Parathyroid adenoma (tissue), 2 donors: Measurements from ENCODE around the gene AXDND1.
"Not testable (repeated sequence)": the region's sequence is repeated elsewhere in the genome, so short reads cannot be mapped to it uniquely, and the experiment has no call there.

Experiments
- H2AFZ ChIP-seq: fragments of 300-600 bp; sonication (generic); one replicate; pipeline ENCODE4 v1.7.0; 2017; ENCODE audit warnings: antibody characterized with exemption, mild to moderate bottlenecking
- H3K27ac ChIP-seq: fragments of 300-600 bp; sonication (generic); one replicate; pipeline ENCODE4 v1.7.0; 2017
- H3K27me3 ChIP-seq: fragments of 300-600 bp; sonication (generic); one replicate; pipeline ENCODE4 v1.7.0; 2017; ENCODE audit warnings: low read length; ENCODE audit not compliant: control insufficient read depth, insufficient read depth
- H3K36me3 ChIP-seq: fragments of 300-600 bp; sonication (generic); one replicate; pipeline ENCODE4 v1.7.0; 2017; ENCODE audit warnings: low read length; ENCODE audit not compliant: control insufficient read depth, insufficient read depth
- H3K4me1 ChIP-seq: fragments of 300-600 bp; sonication (generic); one replicate; pipeline ENCODE4 v1.7.0; 2017; ENCODE audit warnings: control low read depth
- H3K4me2 ChIP-seq: fragments of 300-600 bp; sonication (generic); one replicate; pipeline ENCODE4 v1.7.0; 2017; ENCODE audit warnings: low read length
- H3K4me3 ChIP-seq: fragments of 300-600 bp; sonication (generic); one replicate; pipeline ENCODE4 v1.7.0; 2017; ENCODE audit warnings: low read depth, low read length
- H3K79me2 ChIP-seq: fragments of 300-600 bp; sonication (generic); one replicate; pipeline ENCODE4 v1.7.0; 2017; ENCODE audit warnings: control low read depth
- H3K9ac ChIP-seq: fragments of 300-600 bp; sonication (generic); one replicate; pipeline ENCODE4 v1.7.0; 2017; ENCODE audit warnings: mild to moderate bottlenecking
- H3K9me3 ChIP-seq: fragments of 300-600 bp; sonication (generic); one replicate; pipeline ENCODE4 v1.7.0; 2017; ENCODE audit warnings: low read length; ENCODE audit not compliant: control insufficient read depth
- TF ChIP-seq, protein P1 (sequence below): fragments of 300-600 bp; sonication (generic); IDR thresholded peaks from one replicate; pipeline ENCODE4 v1.7.0; 2017; ENCODE audit warnings: antibody characterized with exemption, mild to moderate bottlenecking
- donor health status: primary hyperparathyroidism.

The AXDND1 gene

GRCh38 chr1:179441501-179441900 is 75.7 kb downstream of the AXDND1 start:
- no peak overlapping the region for H3K27ac ChIP-seq

GRCh38 chr1:179442846-179443245 is 77.1 kb downstream of the AXDND1 start:
- H3K4me1 ChIP-seq, H3K4me2 ChIP-seq, H3K9me3 ChIP-seq, H2AFZ ChIP-seq, H3K79me2 ChIP-seq, H3K27ac ChIP-seq, H3K27me3 ChIP-seq, H3K4me3 ChIP-seq, H3K9ac ChIP-seq, H3K36me3 ChIP-seq: not testable (repeated sequence)

More at GRCh38 chr1:179441501-179441900, 75.7 kb downstream of the AXDND1 start:
- Histone ChIP-seq H2AFZ (no peak overlapping the region), H3K27me3 (no peaks in the 10 kb centered on the region), H3K9me3 (no peaks in the 10 kb centered on the region), H3K4me2 (no peak overlapping the region), H3K9ac (no peak overlapping the region), H3K4me1 (no peaks in the 10 kb centered on the region), H3K36me3 (no peaks in the 10 kb centered on the region), H3K79me2 (no peaks in the 10 kb centered on the region), H3K4me3 (no peak overlapping the region)
- TF ChIP-seq, protein P1, sequence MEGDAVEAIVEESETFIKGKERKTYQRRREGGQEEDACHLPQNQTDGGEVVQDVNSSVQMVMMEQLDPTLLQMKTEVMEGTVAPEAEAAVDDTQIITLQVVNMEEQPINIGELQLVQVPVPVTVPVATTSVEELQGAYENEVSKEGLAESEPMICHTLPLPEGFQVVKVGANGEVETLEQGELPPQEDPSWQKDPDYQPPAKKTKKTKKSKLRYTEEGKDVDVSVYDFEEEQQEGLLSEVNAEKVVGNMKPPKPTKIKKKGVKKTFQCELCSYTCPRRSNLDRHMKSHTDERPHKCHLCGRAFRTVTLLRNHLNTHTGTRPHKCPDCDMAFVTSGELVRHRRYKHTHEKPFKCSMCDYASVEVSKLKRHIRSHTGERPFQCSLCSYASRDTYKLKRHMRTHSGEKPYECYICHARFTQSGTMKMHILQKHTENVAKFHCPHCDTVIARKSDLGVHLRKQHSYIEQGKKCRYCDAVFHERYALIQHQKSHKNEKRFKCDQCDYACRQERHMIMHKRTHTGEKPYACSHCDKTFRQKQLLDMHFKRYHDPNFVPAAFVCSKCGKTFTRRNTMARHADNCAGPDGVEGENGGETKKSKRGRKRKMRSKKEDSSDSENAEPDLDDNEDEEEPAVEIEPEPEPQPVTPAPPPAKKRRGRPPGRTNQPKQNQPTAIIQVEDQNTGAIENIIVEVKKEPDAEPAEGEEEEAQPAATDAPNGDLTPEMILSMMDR, result no peak

DNA sequence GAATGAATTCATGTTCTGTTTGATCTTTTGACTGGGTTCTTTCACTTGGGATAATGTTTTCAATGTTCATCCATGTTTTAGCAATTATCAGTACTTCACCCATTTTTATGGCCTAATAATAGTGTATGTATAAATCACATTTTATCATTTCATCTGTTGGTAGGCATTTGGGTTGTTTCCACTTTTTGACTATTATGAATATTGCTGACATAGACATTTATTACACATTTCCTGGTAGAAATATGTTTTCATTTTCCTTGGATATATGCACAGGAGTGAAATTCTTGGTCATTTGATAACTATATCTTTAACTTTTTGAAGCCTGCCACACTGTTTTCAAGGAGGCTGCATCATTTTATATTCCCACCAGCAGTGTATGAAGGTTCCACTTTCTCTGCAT is 79.8 kb downstream of the AXDND1 start:
- no peaks in the 10 kb centered on the region for H3K27me3 ChIP-seq
- no peaks in the 10 kb centered on the region for H3K9me3 ChIP-seq
- no peak overlapping the region for H3K4me3 ChIP-seq
- TF ChIP-seq, protein P1, result no peak
- H3K36me3 ChIP-seq, result no peaks in the 10 kb centered on the region
- H3K27ac ChIP-seq, result no peak overlapping the region
- no peak overlapping the region for H3K4me2 ChIP-seq
- H3K4me1 ChIP-seq, result no peaks in the 10 kb centered on the region
- H2AFZ ChIP-seq, result no peak overlapping the region
- no peak overlapping the region for H3K9ac ChIP-seq
- no peaks in the 10 kb centered on the region for H3K79me2 ChIP-seq

DNA sequence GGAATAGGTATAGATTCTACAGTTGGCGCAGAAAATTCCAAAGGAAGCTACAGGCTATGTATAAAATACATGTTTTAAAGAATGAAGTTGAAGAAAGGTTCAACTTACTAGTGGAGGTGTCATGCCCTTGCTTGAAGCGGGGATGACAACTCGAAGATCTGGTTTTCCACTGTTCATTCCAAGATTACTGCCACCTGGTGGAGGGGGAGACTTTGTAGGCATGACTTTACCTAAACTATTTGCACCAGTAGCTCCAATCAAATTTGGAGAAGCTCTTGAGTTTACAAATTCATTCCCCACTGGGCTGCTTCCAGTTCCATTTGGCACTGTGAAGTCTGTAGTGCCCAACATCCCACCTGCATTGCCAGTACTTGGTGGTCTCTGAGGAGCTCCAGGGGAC is 81.7 kb downstream of the AXDND1 start:
- Histone ChIP-seq H3K4me3 (no peak overlapping the region), H3K9me3 (no peaks in the 10 kb centered on the region), H3K27me3 (no peaks in the 10 kb centered on the region), H3K36me3 (no peaks in the 10 kb centered on the region), H3K4me2 (no peak overlapping the region), H3K27ac (no peak overlapping the region), H2AFZ (no peak overlapping the region), H3K9ac (no peak overlapping the region), H3K4me1 (no peaks in the 10 kb centered on the region), H3K79me2 (no peaks in the 10 kb centered on the region)
- TF ChIP-seq, protein P1, result no peak

DNA sequence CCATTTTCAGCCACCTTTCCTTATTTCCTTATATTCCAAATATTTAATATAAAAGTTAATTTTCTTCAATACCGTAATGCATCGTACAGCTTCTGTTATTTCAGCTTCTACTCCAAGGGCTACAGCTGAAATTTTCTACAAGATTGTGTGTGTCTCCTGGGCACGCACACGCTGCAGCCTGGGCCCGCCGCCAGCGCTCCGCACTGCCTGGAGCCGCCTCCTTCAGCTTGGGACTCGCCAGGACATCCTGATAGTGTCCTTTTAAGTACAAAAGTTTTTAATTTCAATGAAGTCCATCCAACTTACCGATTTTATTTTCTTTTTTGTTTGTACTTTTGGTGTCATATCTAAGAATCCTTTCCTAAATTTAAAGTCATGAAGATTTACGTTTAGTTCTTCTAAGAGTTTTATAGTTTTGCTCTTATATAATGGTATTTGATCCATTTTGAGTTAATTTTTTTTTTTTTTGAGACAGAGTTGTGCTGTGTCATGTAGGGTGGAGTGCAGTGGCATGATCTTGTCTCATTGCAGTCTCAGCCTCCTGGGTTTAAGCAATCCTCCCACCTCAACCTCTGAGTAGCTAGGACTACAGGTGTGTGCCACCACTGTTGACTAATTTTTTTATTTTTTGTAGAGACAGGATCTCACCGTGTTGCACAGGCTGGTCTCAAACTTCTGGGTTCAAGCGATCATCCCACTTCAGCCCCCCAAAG is 82.8 kb downstream of the AXDND1 start:
- Histone ChIP-seq H3K36me3 (no peaks in the 10 kb centered on the region), H3K4me2 (no peak overlapping the region), H3K79me2 (no peaks in the 10 kb centered on the region), H3K27me3 (no peaks in the 10 kb centered on the region), H2AFZ (no peak overlapping the region), H3K4me3 (no peak overlapping the region), H3K9ac (no peak overlapping the region), H3K27ac (no peak overlapping the region), H3K9me3 (no peaks in the 10 kb centered on the region), H3K4me1 (no peaks in the 10 kb centered on the region)
- TF ChIP-seq, protein P1, result no peak

DNA sequence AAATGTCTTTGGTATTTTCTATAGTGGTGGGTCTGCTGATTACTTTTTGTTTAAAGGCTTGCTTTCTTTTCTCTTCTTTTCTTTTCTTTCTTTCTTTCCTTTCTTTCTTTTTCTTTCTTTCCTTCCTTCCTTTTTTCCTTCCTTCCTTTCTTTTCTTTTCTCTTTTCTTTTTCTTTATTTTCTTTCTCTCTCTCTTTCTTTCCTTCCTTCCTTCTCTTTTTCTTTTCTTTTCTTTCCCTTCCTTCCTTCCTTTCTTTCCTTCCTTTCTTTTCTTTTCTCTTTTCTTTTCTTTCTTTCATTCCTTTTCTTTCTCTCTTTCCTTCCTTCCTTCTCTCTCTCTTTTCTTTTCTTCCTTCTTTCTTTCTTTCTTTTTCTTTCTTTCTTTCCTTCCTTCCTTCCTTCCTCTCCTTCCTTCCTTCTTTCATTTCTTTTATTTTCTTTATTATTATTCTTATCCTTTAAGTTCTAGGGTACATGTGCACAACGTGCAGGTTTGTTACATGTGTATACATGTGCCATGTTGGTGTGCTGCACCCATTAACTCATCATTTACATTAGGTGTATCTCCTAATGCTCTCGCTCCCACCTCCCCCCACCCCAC is 93.9 kb downstream of the AXDND1 start:
- H2AFZ ChIP-seq, H3K4me3 ChIP-seq, H3K79me2 ChIP-seq, H3K9ac ChIP-seq, H3K36me3 ChIP-seq, H3K4me1 ChIP-seq, H3K4me2 ChIP-seq, H3K9me3 ChIP-seq, H3K27me3 ChIP-seq, H3K27ac ChIP-seq: not testable (repeated sequence)

DNA sequence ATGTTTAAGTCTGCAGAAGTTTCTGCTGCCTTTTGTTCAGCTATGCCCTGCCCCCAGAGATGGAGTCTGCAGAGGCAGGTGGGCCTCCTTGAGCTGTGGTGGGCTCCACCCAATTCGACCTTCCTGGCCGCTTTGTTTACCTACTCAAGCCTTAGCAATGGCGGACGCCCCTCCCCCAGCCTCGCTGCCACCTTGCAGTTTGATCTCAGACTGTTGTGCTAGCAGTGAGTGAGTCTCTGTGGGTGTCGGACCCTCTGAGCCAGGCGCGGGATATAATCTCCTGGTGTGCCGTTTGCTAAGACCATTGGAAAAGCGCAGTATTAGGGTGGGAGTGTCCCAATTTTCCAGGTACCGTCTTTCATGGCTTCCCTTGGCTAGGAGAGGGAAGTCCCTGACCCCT is 99.9 kb downstream of the AXDND1 start:
- not testable (repeated sequence) for H3K27me3 ChIP-seq, H3K9ac ChIP-seq, H2AFZ ChIP-seq, H3K4me2 ChIP-seq, H3K36me3 ChIP-seq, H3K4me3 ChIP-seq, H3K27ac ChIP-seq, H3K79me2 ChIP-seq, H3K4me1 ChIP-seq, H3K9me3 ChIP-seq
